HG03342 (cell line): ENCODE results near the gene ME3.

Experiments used
- ATAC-seq: cut with Tn5 transposase; IDR thresholded peaks from one replicate; pipeline ENCODE4 v1.9.1; 2021; ENCODE audit warnings: mild to moderate bottlenecking, moderate library complexity; ENCODE audit not compliant: unreplicated experiment

ME3 gene

DNA sequence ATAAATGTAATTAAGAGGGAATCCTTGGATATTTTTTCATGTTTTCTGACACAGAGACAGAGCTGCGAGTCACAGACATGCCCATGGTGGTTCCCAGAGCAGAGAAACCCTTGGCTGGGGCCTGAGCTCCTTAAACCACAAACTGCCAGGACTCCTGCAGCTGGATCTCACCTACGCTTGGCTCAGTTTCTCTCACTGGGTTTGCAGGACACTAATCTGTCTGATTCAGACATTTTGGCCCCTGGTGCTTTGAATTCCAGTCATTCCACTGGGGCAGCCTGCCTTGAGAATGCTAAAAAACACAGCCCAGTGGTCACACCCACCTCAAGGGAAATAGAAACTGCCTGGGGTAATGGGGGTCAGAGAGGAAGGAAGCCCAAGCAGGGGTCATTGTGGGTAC, 175.1 kb downstream of the ME3 start:
- no peak for ATAC-seq

GRCh38 chr11:86495351-86495750, 177.1 kb downstream of the ME3 start:
- ATAC-seq, result no peak

GRCh38 chr11:86492370-86493010, 179.9 kb downstream of the ME3 start:
- no peak for ATAC-seq

- ATAC-seq, result no peak
Measured at GRCh38 chr11:86491027-86491426, 181.4 kb downstream of the ME3 start.

GRCh38 chr11:86490582-86490981, 181.8 kb downstream of the ME3 start:
- ATAC-seq, result no peak

- ATAC-seq, result no peak
Measured at GRCh38 chr11:86489442-86489841, 183.0 kb downstream of the ME3 start.

- no peak for ATAC-seq
Measured at GRCh38 chr11:86488553-86488952, 183.9 kb downstream of the ME3 start.

DNA sequence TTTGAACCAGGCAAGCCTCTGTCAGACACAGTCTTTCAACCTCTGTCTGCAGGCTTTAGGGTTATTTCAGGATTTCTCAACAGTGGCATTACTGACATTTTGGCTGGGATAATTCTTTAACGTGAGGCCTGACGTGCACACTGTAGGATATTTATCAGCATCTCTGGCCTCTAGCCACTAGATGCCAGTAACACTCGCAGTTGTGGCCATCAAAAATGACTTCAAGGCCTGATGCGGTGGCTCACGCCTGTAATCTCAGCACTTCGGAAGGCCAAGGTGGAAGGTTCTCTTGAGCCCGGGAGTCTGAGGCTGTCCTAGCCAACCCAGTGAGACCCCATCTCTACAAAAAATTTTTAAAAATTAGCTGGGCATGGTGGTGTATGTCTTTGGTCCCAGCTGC, 184.7 kb downstream of the ME3 start:
- no peak for ATAC-seq

DNA sequence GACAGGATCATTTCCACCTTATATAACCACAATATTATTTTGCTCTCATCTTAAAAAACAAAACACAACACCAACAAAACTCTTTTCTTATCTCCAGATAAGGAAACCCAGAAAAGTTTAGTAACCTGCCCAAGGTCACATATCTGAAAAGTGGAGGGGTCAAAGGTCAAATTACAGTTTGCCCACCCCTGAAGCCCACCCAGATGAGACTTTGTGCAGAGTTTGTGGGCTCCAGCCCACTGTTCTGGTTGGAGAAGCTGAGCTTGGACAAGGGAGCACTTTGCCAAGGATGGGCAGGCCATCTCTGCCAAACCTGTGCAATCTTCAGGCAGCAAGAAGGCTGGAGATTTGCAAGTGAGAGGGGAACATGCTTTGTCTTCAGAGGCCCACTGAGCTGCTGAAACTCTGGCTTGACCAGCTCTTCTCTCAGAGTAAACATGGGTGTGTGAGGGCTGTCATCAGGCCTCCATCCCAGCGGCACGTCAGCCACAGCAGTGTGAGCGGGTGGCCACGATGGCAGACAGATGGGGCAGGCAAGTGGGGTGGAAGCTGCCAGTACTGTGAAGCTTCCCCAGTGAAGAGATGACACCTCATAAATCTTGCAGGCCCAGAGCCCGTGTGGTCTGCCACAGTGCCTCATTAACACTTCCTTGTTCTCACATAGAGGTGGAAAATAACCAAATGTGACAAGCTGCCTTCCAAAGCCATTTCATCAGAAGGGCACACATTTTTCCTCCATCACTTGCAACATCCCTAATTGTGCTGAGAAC, 186.0 kb downstream of the ME3 start:
- ATAC-seq, result no peak

DNA sequence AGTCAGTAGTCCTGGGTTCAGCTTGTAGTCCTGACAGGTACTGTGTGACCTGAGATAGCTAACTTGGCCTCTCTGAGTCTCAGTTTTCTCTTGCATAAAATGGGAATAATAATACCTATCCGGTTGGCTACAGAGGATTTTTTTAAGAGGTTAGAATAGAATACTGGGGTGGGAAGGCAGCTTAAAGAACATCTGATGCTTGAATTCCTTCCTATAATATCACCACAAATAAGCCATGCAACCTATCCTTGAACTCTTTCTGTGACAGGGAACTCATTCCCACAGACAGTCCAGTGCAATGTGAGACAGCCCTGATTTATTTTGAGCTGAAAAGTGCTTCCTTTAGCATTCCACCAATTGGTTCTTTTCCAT, 187.6 kb downstream of the ME3 start:
- ATAC-seq, result no peak

DNA sequence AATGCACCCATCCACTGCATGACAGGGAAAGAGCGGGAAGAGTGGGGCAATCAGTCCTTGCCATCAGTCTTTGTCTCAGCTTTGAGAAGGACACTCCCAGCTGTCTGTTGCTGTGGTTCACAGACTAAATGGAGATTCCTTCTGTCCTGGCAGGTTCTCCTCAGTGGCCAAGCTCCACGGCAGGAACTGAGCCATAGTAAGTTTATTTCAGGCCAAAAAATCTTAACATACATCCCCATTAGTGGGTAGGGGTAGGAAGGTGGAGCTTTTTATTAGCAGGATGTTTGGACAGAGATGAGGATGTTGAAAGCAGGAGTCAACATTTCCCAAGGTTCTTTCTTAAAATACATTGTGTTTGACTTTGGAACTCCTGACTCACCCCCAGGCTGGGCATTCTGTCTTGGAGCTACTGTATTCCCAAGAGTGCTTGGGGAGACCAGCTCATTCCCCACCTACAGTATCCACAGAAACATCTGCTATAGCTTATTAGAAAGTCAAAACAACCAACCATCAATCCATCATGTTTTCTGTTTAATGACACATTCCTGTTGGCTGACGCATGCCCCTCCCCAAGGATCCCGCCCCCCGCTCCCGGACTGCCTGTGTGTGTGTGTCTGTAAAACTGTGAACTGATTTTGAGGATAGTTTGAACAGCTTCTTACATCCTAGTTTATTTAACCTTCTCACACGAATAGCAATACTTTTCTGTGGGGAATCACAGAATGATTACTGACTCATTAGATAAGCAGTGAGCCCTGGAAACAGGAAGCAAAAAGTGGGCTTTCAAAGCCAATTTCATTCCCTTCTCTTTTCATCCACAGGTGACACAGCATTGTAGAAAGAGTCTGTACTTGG, 188.2 kb downstream of the ME3 start:
- ATAC-seq, result no peak

GRCh38 chr11:86483610-86483939, 188.8 kb downstream of the ME3 start:
- ATAC-seq, result no peak

DNA sequence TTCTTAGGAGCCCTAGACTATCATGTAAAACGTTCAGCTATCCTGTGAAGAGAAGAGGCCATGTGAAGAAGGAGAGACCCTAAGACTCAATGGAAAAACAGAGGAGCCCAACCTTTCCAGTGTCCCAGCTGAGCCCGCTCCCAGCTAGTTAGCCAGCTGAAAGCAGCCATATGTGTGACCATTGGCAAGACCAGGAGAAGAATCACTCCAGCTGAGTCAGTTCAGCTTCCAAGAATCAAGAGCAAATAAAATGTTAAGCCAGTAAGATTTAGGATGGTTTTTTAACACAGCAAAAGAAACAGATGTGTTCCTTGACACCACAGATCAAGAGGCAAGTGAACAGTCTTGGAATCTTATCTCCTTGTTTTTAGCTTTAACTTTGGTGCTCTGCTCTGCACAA, 189.7 kb downstream of the ME3 start:
- ATAC-seq, result no peak

DNA sequence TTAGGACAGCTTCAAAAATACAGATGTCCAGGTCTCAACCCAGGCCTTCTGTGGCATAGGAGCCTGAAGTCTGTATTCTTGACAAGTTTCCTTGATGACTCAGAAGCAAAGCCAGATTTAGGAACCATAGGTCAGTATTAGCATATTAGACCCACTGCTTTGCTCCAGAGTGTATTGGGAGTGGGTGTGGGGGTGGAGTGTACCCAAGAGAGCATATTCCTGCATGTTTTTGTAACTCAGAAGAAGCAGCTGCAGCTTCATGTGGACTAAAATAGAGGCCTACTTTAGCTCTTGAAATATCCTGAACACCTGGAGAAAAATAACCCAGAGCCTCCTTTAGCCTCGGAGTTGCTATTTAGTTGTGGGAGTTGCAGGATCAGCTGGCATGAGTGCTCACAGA, 191.0 kb downstream of the ME3 start:
- ATAC-seq, result no peak

- ATAC-seq, result no peak
Measured at GRCh38 chr11:86478348-86478747, 194.1 kb downstream of the ME3 start.

GRCh38 chr11:86477495-86478155, 194.8 kb downstream of the ME3 start:
- no peak for ATAC-seq

DNA sequence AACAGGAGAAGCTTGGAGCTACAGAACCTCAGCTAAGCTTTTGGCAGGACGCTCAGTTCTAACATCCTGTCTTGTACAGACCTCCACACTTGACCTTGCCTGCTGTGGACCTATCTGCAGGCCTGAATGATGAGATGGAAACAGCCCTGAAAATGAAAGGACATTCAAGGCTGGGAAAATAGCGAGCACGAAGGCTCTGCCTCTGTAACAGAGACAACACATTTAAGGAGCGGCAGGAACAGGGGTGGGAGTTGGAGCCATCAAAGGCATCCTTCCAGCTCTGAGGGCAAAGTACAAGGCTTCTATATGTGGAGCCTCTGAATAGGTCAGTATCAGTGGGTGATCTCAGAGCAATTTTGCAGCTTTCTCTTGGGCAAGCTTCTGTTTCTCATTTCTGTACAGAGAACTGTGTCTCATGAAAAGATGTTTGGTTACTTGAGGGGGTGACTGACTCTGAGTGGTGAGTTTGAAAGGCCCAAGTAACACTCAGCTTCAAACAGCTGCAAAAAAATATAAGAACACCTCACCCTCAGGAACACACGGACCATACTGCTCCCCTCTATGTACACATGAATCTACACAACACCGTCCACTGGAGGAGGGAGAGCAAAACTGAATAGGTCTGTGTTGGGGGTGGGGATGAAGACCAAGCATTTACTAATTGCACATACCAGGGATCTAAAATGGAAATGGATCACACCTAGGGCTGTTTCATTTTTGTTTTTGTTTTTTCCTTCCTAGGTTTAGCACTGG, 196.1 kb downstream of the ME3 start:
- ATAC-seq, result no peak

GRCh38 chr11:86475027-86475426, 197.4 kb downstream of the ME3 start:
- no peak for ATAC-seq

- ATAC-seq, result no peak
Measured at GRCh38 chr11:86473991-86474833, 198.2 kb downstream of the ME3 start.
